Right kidney (tissue), 1 donor: ENCODE results near the gene CRYGB.
"Not testable (repeated sequence)": the region's sequence is repeated elsewhere in the genome, so short reads cannot be mapped to it uniquely, and the experiment has no call there.

Experiments
- DNase-seq: peaks from one replicate; pipeline ENCODE4 v3.0.0-alpha.2; 2016

CRYGB gene

GRCh38 chr2:208150094-208150493 lies 4.1 kb upstream of the CRYGB start:
- no peak for DNase-seq

- no peak for DNase-seq
Observed at GRCh38 chr2:208148803-208149202, 2.8 kb upstream of the CRYGB start.

GRCh38 chr2:208147759-208148158 lies 1.8 kb upstream of the CRYGB start:
- no peak for DNase-seq

GRCh38 chr2:208147008-208147407 lies 1.1 kb upstream of the CRYGB start:
- no peak for DNase-seq

GRCh38 chr2:208142925-208143799 lies 2.8 kb downstream of the CRYGB start:
- DNase-seq = no peak

GRCh38 chr2:208142240-208142924 lies 3.6 kb downstream of the CRYGB start:
- no peak for DNase-seq

- DNase-seq = no peak
Observed at GRCh38 chr2:208139447-208139846, 6.5 kb downstream of the CRYGB start.

- DNase-seq = not testable (repeated sequence)
Observed at GRCh38 chr2:208138334-208138733, 7.6 kb downstream of the CRYGB start.

- DNase-seq = no peak
Observed at GRCh38 chr2:208136716-208137094, 9.3 kb downstream of the CRYGB start.

- DNase-seq = no peak
Observed at GRCh38 chr2:208135794-208136715, 9.9 kb downstream of the CRYGB start.

- no peak for DNase-seq
Observed at GRCh38 chr2:208134928-208135586, 10.9 kb downstream of the CRYGB start.

GRCh38 chr2:208130712-208131110 lies 15.2 kb downstream of the CRYGB start:
- DNase-seq = no peak

GRCh38 chr2:208129744-208130711 lies 15.9 kb downstream of the CRYGB start, which contains the start of gene CRYGC:
CRYGC (minus strand) TSS chr2:208129828; CDS start chr2:208129792, 36 bp downstream.
- DNase-seq = no peak

GRCh38 chr2:208128136-208128535 lies 17.8 kb downstream of the CRYGB start:
- DNase-seq = no peak

GRCh38 chr2:208127090-208127489 lies 18.9 kb downstream of the CRYGB start:
- no peak for DNase-seq

- no peak for DNase-seq
Observed at GRCh38 chr2:208125251-208125650, 20.7 kb downstream of the CRYGB start.

- peak; percentile 57 for DNase-seq
Observed at GRCh38 chr2:208124013-208124715, 21.8 kb downstream of the CRYGB start, which contains the start of gene CRYGD. CRYGD (minus strand) TSS chr2:208124524; CDS start chr2:208124473, 51 bp downstream.

- DNase-seq = no peak
Observed at GRCh38 chr2:208122248-208122647, 23.7 kb downstream of the CRYGB start.

GRCh38 chr2:208118918-208119317 lies 27.0 kb downstream of the CRYGB start:
- no peak for DNase-seq

GRCh38 chr2:208117390-208117789 lies 28.6 kb downstream of the CRYGB start:
- DNase-seq = not testable (repeated sequence)
